HepG2 (cell line): ENCODE results near the gene WNT3.

Source experiments
- HNF4A ChIP-seq: sonication (generic); formaldehyde crosslinking; IDR thresholded peaks from 2 replicates; pipeline ENCODE4 v1.4.0; 2020; ENCODE audit warnings: missing genetic modification reagents
- NR1H2 ChIP-seq: sonication (generic); formaldehyde crosslinking; IDR thresholded peaks from 2 replicates; pipeline ENCODE4 v1.8.1; 2022; ENCODE audit warnings: low read depth, missing genetic modification reagents, borderline replicate concordance
- POLR2A ChIP-seq, 2 experiments: IDR thresholded peaks; 2 replicates each; pipeline ENCODE4 v1.6.1; 2011; ENCODE audit warnings: low read depth in 2 of 2, low read length in 2 of 2, mild to moderate bottlenecking in 1 of 2, moderate library complexity in 1 of 2; ENCODE audit not compliant: insufficient read depth in 1 of 2
- SP1 ChIP-seq, 2 experiments: fragments of 450-650 bp in 1 of 2; sonication (generic) in 1 of 2; formaldehyde crosslinking in 1 of 2; IDR thresholded peaks; 2 replicates each; pipeline versions ENCODE4 v1.4.0 to v1.6.1; 2016 to 2020; ENCODE audit warnings: missing genetic modification reagents in 1 of 2
- TCF7 ChIP-seq: sonication (generic); IDR thresholded peaks from 2 replicates; pipeline ENCODE4 v1.6.1; 2016; ENCODE audit warnings: antibody characterized with exemption, low read depth
- ZNF33B ChIP-seq: sonication (generic); formaldehyde crosslinking; IDR thresholded peaks from 2 replicates; pipeline ENCODE4 v1.5.1; 2020; ENCODE audit warnings: mild to moderate bottlenecking, missing genetic modification reagents
- ZNF607 ChIP-seq: sonication (generic); formaldehyde crosslinking; IDR thresholded peaks from 2 replicates; pipeline ENCODE4 v1.5.1; 2020; ENCODE audit warnings: missing genetic modification reagents, mild to moderate bottlenecking, borderline replicate concordance
- TF ChIP-seq, protein P1 (sequence below): IDR thresholded peaks from 2 replicates; pipeline ENCODE4 v1.6.1; 2016; ENCODE audit warnings: low read depth, control low read depth
- TF ChIP-seq, protein P2 (sequence below): sonication (generic); formaldehyde crosslinking; IDR thresholded peaks from 2 replicates; pipeline ENCODE4 v1.5.0; 2020; ENCODE audit warnings: mild to moderate bottlenecking, missing genetic modification reagents, moderate library complexity
- TF ChIP-seq, protein P3 (sequence below): sonication (generic); IDR thresholded peaks from 2 replicates; pipeline ENCODE4 v1.6.1; 2016; ENCODE audit warnings: low read depth, borderline replicate concordance
- TF ChIP-seq, protein P4 (sequence below): sonication (generic); formaldehyde crosslinking; IDR thresholded peaks from 2 replicates; pipeline ENCODE4 v1.4.0; 2020; ENCODE audit warnings: mild to moderate bottlenecking, missing genetic modification reagents
- TF ChIP-seq, protein P5 (sequence below): sonication (generic); formaldehyde crosslinking; IDR thresholded peaks from 2 replicates; pipeline ENCODE4 v1.5.1; 2020; ENCODE audit warnings: mild to moderate bottlenecking, moderate library complexity, missing genetic modification reagents

- TF ChIP-seq ZNF607 (CRISPR knock-in tag) (no peak), TCF7 (no peak), ZNF33B (no peak), NR1H2 (CRISPR knock-in tag) (no peak), SP1 (IDR thresholded peaks at IDR 0.05) (no peak), SP1 (CRISPR knock-in tag; IDR thresholded peaks at IDR 0.05) (0 out of 2 replicates have a peak, but pooled peaks have one; percentile 4), HNF4A (peak; percentile 28; the same call in 1 of the 2 replicates), POLR2A (IDR thresholded peaks at IDR 0.05; ENCODE audit: insufficient read depth in 1 of 2, low read depth in 2 of 2, low read length in 2 of 2) (no peak)
- TF ChIP-seq, protein P1, sequence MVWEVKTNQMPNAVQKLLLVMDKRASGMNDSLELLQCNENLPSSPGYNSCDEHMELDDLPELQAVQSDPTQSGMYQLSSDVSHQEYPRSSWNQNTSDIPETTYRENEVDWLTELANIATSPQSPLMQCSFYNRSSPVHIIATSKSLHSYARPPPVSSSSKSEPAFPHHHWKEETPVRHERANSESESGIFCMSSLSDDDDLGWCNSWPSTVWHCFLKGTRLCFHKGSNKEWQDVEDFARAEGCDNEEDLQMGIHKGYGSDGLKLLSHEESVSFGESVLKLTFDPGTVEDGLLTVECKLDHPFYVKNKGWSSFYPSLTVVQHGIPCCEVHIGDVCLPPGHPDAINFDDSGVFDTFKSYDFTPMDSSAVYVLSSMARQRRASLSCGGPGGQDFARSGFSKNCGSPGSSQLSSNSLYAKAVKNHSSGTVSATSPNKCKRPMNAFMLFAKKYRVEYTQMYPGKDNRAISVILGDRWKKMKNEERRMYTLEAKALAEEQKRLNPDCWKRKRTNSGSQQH (CRISPR knock-in tag), result no peak
- TF ChIP-seq, protein P2, sequence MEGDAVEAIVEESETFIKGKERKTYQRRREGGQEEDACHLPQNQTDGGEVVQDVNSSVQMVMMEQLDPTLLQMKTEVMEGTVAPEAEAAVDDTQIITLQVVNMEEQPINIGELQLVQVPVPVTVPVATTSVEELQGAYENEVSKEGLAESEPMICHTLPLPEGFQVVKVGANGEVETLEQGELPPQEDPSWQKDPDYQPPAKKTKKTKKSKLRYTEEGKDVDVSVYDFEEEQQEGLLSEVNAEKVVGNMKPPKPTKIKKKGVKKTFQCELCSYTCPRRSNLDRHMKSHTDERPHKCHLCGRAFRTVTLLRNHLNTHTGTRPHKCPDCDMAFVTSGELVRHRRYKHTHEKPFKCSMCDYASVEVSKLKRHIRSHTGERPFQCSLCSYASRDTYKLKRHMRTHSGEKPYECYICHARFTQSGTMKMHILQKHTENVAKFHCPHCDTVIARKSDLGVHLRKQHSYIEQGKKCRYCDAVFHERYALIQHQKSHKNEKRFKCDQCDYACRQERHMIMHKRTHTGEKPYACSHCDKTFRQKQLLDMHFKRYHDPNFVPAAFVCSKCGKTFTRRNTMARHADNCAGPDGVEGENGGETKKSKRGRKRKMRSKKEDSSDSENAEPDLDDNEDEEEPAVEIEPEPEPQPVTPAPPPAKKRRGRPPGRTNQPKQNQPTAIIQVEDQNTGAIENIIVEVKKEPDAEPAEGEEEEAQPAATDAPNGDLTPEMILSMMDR (CRISPR knock-in tag), result no peak
- TF ChIP-seq, protein P3, sequence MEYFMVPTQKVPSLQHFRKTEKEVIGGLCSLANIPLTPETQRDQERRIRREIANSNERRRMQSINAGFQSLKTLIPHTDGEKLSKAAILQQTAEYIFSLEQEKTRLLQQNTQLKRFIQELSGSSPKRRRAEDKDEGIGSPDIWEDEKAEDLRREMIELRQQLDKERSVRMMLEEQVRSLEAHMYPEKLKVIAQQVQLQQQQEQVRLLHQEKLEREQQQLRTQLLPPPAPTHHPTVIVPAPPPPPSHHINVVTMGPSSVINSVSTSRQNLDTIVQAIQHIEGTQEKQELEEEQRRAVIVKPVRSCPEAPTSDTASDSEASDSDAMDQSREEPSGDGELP, result no peak
- TF ChIP-seq, protein P4, sequence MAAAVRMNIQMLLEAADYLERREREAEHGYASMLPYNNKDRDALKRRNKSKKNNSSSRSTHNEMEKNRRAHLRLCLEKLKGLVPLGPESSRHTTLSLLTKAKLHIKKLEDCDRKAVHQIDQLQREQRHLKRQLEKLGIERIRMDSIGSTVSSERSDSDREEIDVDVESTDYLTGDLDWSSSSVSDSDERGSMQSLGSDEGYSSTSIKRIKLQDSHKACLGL, result no peak
- TF ChIP-seq, protein P5, sequence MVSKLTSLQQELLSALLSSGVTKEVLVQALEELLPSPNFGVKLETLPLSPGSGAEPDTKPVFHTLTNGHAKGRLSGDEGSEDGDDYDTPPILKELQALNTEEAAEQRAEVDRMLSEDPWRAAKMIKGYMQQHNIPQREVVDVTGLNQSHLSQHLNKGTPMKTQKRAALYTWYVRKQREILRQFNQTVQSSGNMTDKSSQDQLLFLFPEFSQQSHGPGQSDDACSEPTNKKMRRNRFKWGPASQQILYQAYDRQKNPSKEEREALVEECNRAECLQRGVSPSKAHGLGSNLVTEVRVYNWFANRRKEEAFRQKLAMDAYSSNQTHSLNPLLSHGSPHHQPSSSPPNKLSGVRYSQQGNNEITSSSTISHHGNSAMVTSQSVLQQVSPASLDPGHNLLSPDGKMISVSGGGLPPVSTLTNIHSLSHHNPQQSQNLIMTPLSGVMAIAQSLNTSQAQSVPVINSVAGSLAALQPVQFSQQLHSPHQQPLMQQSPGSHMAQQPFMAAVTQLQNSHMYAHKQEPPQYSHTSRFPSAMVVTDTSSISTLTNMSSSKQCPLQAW, result no peak
These were observed 40.3 kb downstream of the WNT3 start for GRCh38 chr17:46777943-46778915.
